Activated T-helper 17 cell treated with anti-CD3 and anti-CD28 coated beads, Interleukin-2, amount 50 U/mL, for 72 hours (primary cell): ENCODE measurements around the gene ZFYVE1. TPM values are rescaled to one million over a fixed set of nuclear protein-coding genes. Genes with fewer than 3 reads are reported as not detected.

Experiments
- ATAC-seq: fragments of 150-1000 bp; cut with Tn5 transposase; replicated peaks from 2 replicates; pipeline ENCODE4 v1.10.0; 2021; ENCODE audit warnings: mild to moderate bottlenecking, moderate library complexity
- H3K27ac Mint-ChIP-seq: one replicate; pipeline ENCODE4 v1.8.0; 2022; ENCODE audit warnings: mixed read lengths
- H3K27me3 Mint-ChIP-seq: one replicate; pipeline ENCODE4 v1.8.0; 2022; ENCODE audit warnings: mixed read lengths
- H3K36me3 Mint-ChIP-seq: one replicate; pipeline ENCODE4 v1.8.0; 2022; ENCODE audit warnings: low read depth, mild to moderate bottlenecking, mixed read lengths
- H3K4me1 Mint-ChIP-seq: one replicate; pipeline ENCODE4 v1.8.0; 2022; ENCODE audit warnings: mixed read lengths
- H3K4me3 Mint-ChIP-seq: one replicate; pipeline ENCODE4 v1.8.0; 2022; ENCODE audit warnings: mild to moderate bottlenecking, mixed read lengths
- H3K9me3 Mint-ChIP-seq: one replicate; pipeline ENCODE4 v1.8.0; 2022; ENCODE audit warnings: mixed read lengths
- total RNA-seq, 2 donors: library from RNA; stranded (reverse); gene quantifications; one replicate each; pipeline ENCODE4 v1.2.3, GENCODE V29; 2022

ZFYVE1 gene
- total RNA-seq, 2 donors from 2014 or later, result 15.9 to 18.7 TPM

DNA sequence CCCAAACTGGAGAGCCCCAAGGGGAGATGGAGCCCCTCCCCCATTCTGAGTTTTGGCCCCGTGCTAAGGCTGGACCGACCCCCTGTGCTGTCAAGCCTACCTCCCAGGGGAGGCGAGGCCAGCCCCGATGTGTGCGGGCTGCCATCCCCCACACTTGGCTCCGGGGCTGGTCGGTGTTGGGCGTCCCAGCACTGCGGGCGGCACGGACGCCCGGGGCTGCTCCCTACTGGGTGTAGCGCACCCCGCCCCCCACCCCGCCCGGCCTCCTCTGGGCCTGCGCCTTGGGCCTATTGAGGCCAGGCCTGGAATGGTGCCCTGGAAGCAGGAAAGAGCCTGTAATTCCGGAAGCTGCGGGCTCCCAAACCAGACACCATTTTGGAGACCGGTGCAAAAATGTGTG is 98.0 kb downstream of the ZFYVE1 start:
- H3K36me3 Mint-ChIP-seq, result no peaks in the 10 kb centered on the region
- H3K9me3 Mint-ChIP-seq, result no peaks in the 10 kb centered on the region
- H3K27ac Mint-ChIP-seq, result no peak overlapping the region

DNA sequence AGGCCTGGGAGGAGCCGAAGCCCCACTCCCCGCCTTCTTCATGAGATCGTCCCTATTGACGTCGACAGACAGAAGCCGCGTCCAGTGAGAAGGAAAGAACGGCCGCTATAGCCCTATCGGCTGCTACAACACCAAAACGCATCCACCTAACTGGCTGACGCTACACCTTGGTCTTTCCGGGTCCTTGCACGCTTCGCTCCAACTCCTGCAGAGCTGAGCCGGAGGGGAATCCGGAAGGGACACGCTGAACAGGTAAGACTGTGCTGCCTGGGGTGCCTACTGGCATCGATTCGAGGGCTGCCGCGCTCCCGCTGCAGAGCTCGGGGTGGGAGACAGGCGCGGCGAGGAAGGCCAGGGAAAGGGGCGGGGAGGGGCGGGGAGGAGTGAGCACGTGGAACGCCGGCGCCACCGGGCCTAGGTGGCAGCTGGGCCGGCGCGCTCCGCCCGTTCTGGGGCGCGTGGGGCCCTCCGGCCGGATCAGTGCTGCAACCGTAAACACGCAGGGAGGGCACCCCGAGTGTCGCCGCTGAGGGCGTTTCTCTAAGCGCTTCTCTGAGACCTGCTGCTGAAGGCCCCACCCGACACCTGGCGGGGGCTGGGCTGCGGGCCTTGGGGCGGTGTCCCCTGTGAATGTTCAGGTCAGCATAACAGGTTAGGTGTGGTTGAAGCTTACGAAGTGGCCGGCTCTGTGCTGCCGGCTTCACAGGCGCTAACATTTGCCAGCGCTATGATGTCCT is 100.4 kb downstream of the ZFYVE1 start, which contains the start of gene DCAF4:
Gene DCAF4, plus strand, starts transcription at position 173 of the 737 bp plus-strand sequence. CDS start 11,515 bp downstream, outside the sequence.
- Mint-ChIP-seq H3K27me3 (no peaks in the 10 kb centered on the region), H3K4me1 (no peaks in the 10 kb centered on the region), H3K27ac (peak within 1 kb of the TSS; percentile 83), H3K4me3 (peak within 1 kb of the TSS; percentile 84), H3K9me3 (no peaks in the 10 kb centered on the region), H3K36me3 (no peaks in the 10 kb centered on the region)
- peak; percentile 98 for ATAC-seq

More for the DNA sequence above, 98.0 kb downstream of the ZFYVE1 start:
- H3K4me1 Mint-ChIP-seq, result peaks cover 5% of the 10 kb centered on the region
- H3K4me3 Mint-ChIP-seq, result no peak overlapping the region
- ATAC-seq, result no peak
- no peaks in the 10 kb centered on the region for H3K27me3 Mint-ChIP-seq

DNA sequence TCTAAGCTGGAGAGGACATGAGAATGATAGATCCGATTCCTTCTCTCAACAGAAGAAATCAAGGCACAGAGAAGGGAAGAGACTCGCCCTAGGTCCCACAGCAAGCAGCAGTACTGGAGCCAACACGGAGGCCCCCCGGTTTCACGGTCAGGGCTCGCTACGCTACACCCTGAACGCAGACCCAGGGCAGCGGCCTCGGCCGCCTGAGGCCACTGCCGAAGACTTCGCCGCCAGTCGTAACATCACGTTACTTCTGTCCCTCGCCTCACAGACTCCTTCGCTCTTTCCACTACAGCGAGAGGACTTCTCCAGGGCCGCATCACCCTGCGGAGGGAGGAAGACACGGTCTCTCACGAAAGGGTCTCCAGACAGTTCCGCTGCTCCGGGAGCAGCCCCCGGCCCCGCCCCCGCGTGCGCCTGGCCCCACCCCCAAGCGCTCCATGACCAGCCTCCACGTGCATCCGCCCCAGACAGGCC is 101.1 kb downstream of the ZFYVE1 start:
- Mint-ChIP-seq H3K9me3 (no peaks in the 10 kb centered on the region), H3K36me3 (no peaks in the 10 kb centered on the region), H3K27ac (peak overlapping the region; percentile 83), H3K27me3 (peaks cover 4% of the 10 kb centered on the region), H3K4me3 (peak overlapping the region; percentile 84), H3K4me1 (no peaks in the 10 kb centered on the region)
- peak; percentile 28 for ATAC-seq

DNA sequence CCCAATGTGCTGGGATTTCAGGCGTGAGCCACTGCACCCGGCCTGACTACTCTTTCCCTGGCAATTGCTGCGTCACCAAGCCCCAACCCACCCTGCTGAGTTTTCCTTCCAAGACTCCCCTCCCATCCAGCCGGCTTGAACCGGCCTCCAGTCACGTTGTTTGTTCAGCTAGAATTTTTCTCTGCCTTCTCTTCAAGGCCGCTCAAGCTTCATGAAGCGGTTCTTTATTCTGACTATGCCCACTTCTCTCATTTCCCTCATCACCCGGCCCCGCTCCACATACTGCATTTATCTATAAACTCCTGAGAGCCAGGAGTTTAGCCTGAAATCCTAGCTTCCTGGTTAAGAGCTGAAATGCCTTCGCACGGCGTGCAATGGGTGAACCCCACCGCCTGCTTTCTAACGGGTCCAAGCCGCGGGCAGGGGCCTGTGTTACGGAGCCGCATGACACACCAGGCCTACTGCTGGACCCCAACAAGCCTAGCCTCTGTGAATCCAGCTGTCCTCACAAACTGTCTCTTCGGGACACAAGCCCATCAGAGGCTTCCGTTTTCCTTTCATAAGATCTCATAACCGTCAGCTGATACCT is 101.6 kb downstream of the ZFYVE1 start:
- H3K4me1 Mint-ChIP-seq, result no peaks in the 10 kb centered on the region
- no peak for ATAC-seq
- no peaks in the 10 kb centered on the region for H3K36me3 Mint-ChIP-seq
- H3K27me3 Mint-ChIP-seq, result peaks cover 6% of the 10 kb centered on the region
- peak overlapping the region; percentile 7 for H3K27ac Mint-ChIP-seq
- H3K9me3 Mint-ChIP-seq, result no peaks in the 10 kb centered on the region
- H3K4me3 Mint-ChIP-seq, result peak overlapping the region; percentile 84

DNA sequence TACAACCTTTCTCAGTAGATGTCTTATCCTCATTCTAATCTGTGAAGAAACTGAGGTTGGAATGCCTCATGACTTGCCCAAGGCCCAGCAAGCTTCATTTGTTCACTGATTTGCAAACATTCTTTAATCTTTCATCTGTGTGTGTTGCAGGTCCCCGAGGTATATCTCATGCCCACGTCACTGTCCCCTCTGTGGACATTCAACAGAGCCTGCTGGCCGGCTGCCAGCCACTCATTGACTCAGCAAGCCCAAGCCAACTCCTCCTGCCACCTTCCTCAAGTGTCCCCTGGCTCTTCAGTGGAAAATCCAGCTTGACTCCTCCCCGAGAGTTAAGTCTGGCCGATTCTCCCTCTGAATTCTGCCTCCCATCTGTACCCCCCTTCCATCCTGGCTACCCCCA is 102.6 kb downstream of the ZFYVE1 start:
- Mint-ChIP-seq H3K27ac (no peak overlapping the region), H3K4me1 (no peaks in the 10 kb centered on the region), H3K9me3 (no peaks in the 10 kb centered on the region), H3K4me3 (no peak overlapping the region), H3K36me3 (no peaks in the 10 kb centered on the region), H3K27me3 (peaks cover 6% of the 10 kb centered on the region)
- no peak for ATAC-seq

DNA sequence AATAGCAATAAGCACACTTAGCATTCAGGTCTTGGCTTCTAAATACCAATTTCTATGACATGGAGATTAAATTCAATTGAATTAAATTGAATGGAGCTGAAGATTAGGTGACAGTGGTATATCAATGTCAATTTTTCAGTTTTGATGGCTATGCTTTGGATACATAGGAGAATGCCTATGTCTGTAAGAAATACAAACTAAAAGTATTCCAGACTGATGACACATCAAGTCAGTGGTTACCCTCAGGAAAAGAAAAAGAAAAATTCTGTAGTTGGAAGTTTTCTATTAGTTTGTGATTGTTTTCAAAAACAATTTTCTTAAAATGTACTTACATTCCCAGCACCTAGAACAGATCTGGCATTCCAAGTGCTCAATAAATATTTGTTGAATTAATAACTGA is 105.5 kb downstream of the ZFYVE1 start:
- H3K4me3 Mint-ChIP-seq, result no peak overlapping the region
- H3K27me3 Mint-ChIP-seq, result peaks cover 6% of the 10 kb centered on the region
- no peak overlapping the region for H3K27ac Mint-ChIP-seq
- ATAC-seq, result no peak
- H3K36me3 Mint-ChIP-seq, result no peaks in the 10 kb centered on the region
- no peaks in the 10 kb centered on the region for H3K9me3 Mint-ChIP-seq
- no peaks in the 10 kb centered on the region for H3K4me1 Mint-ChIP-seq

DNA sequence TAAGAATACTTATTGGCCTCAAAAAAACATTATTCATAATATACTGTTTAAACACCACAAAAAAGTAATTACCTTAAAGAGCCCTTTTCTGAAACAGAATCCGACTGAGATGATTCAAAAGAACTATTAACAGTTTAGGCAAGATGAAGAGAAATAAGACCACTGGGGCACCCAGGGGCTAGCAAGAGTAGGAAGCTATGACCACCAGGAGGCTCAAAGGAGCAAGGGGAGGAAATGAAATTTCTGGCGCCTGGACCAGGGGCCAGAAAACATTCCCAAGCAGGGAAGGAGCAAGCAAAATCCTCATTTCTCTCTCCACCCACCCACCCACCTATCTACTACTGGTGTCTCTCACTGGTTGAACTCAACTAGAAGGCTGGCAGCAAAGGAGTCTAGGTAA is 106.9 kb downstream of the ZFYVE1 start:
- Mint-ChIP-seq H3K36me3 (no peaks in the 10 kb centered on the region), H3K27ac (no peak overlapping the region), H3K4me1 (no peaks in the 10 kb centered on the region), H3K4me3 (no peak overlapping the region), H3K9me3 (no peaks in the 10 kb centered on the region), H3K27me3 (peaks cover 6% of the 10 kb centered on the region)
- no peak for ATAC-seq

Other genes starting within 250 kb of the ZFYVE1 start
- gene DPF3, start 133.0 kb downstream of the ZFYVE1 start, total RNA-seq, result under 1 TPM; 0.13 to 0.30 TPM
- gene DCAF4, start 100.6 kb downstream of the ZFYVE1 start, total RNA-seq, result 10 to 100 TPM; 10.8 to 25.2 TPM
- 10 to 100 TPM; 66.5 to 94.3 TPM for gene RBM25, start 31.4 kb upstream of the ZFYVE1 start, total RNA-seq
- 10 to 100 TPM; 33.8 to 37.8 TPM for gene PSEN1, start 109.4 kb upstream of the ZFYVE1 start, total RNA-seq
- 1 to 10 TPM in 1 of 2 donors, under 1 TPM in 1; 0.19 to 1.1 TPM for gene PAPLN, start 210.4 kb upstream of the ZFYVE1 start, total RNA-seq